Measurements from ENCODE around the gene SYT12. TPM values are rescaled to one million over a fixed set of nuclear protein-coding genes. Genes with fewer than 3 reads are reported as not detected.

Gene SYT12
- polyA plus RNA-seq, 3 donors, result not detected

- Histone ChIP-seq H3K4me3 (replicated peaks in 1 of 3; ENCODE audit: low read depth in 2 of 3, low read length in 3 of 3) (no peak overlapping the region), H3K27ac (ENCODE audit: low read depth in 1 of 2, low read length in 2 of 2) (no peak overlapping the region), H3K79me2 (ENCODE audit: insufficient read depth, low read length) (no peaks in the 10 kb centered on the region), H3K36me3 (replicated peaks in 1 of 2; ENCODE audit: control insufficient read depth in 1 of 2, insufficient read depth in 2 of 2, low read length in 2 of 2) (no peaks in the 10 kb centered on the region), H3K9ac (ENCODE audit: insufficient read depth, low read length, poor library complexity, severe bottlenecking) (no peak overlapping the region), H3K9me3 (replicated peaks in 1 of 2; ENCODE audit: control insufficient read depth in 1 of 2, insufficient read depth in 1 of 2, low read length in 2 of 2) (peaks cover 5 to 20% of the 10 kb centered on the region in 2 donors), H2AFZ (ENCODE audit: insufficient read depth, low read depth, low read length, poor library complexity, severe bottlenecking) (no peak overlapping the region), H3K27me3 (ENCODE audit: control insufficient read depth in 2 of 2, insufficient read depth in 2 of 2, low read length in 2 of 2) (peaks cover 25 to 60% of the 10 kb centered on the region in 2 donors), H4K20me1 (ENCODE audit: insufficient read depth, low read length) (no peaks in the 10 kb centered on the region), H3K4me1 (ENCODE audit: control insufficient read depth in 1 of 2, insufficient read depth in 2 of 2, low read length in 2 of 2) (peaks cover 0 to 5% of the 10 kb centered on the region in 2 donors), H3K4me2 (replicated peaks; ENCODE audit: extremely low read depth, low read length, poor library complexity, severe bottlenecking) (no peak overlapping the region)
- peaks cover 71 to 85% (median 77%) of the 10 kb centered on the region in 3 donors for H3K27me3 Mint-ChIP-seq (ENCODE audit: low read depth in 3 of 3)
- peaks cover 0 to 23% (median 13%) of the 10 kb centered on the region in 7 donors for H3K9me3 Mint-ChIP-seq
- DNase-seq, result no peak
- peaks cover 6% of the 10 kb centered on the region for H3K4me1 Mint-ChIP-seq
- peaks cover 4% of the 10 kb centered on the region in 2 donors for H3K36me3 Mint-ChIP-seq
- intact Hi-C loops (cut with micrococcal nuclease), result no loop called here
- peak overlapping the region in 1 of 2 donors; percentile 86 for H3K4me3 Mint-ChIP-seq
- no peak overlapping the region for H3K27ac Mint-ChIP-seq
- 37% methylated on average over 19 of the region's 20 CpGs for WGBS (ENCODE audit: insufficient coverage)
- TF ChIP-seq CTCF (IDR thresholded peaks at IDR 0.05), result no peak
Observed at GRCh38 chr11:67022341-67022933, 497 bp upstream of the SYT12 start.

GRCh38 chr11:67023957-67024353 is 1.0 kb downstream of the SYT12 start:
- H2AFZ ChIP-seq (ENCODE audit: insufficient read depth, low read depth, low read length, poor library complexity, severe bottlenecking), result no peak overlapping the region
- peaks cover 0 to 5% of the 10 kb centered on the region in 2 donors for H3K4me1 ChIP-seq (ENCODE audit: control insufficient read depth in 1 of 2, insufficient read depth in 2 of 2, low read length in 2 of 2)
- H3K36me3 Mint-ChIP-seq, result peaks cover 4% of the 10 kb centered on the region in 2 donors
- H3K4me2 ChIP-seq (replicated peaks; ENCODE audit: extremely low read depth, low read length, poor library complexity, severe bottlenecking), result no peak overlapping the region
- no peak overlapping the region for H3K27ac Mint-ChIP-seq
- peaks cover 0 to 22% (median 11%) of the 10 kb centered on the region in 7 donors for H3K9me3 Mint-ChIP-seq
- peaks cover 77 to 83% (median 81%) of the 10 kb centered on the region in 3 donors for H3K27me3 Mint-ChIP-seq (ENCODE audit: low read depth in 3 of 3)
- WGBS (ENCODE audit: insufficient coverage), result 27% methylated on average over 4 of the region's 6 CpGs
- intact Hi-C loops (cut with micrococcal nuclease), result no loop called here
- H3K27ac ChIP-seq (ENCODE audit: low read depth in 1 of 2, low read length in 2 of 2), result no peak overlapping the region
- no peaks in the 10 kb centered on the region for H3K79me2 ChIP-seq (ENCODE audit: insufficient read depth, low read length)
- no peak for DNase-seq
- H4K20me1 ChIP-seq (ENCODE audit: insufficient read depth, low read length), result no peaks in the 10 kb centered on the region
- peaks cover 25 to 69% of the 10 kb centered on the region in 2 donors for H3K27me3 ChIP-seq (ENCODE audit: control insufficient read depth in 2 of 2, insufficient read depth in 2 of 2, low read length in 2 of 2)
- TF ChIP-seq CTCF (IDR thresholded peaks at IDR 0.05), result no peak
- peaks cover 5 to 20% of the 10 kb centered on the region in 2 donors for H3K9me3 ChIP-seq (replicated peaks in 1 of 2; ENCODE audit: control insufficient read depth in 1 of 2, insufficient read depth in 1 of 2, low read length in 2 of 2)
- H3K9ac ChIP-seq (ENCODE audit: insufficient read depth, low read length, poor library complexity, severe bottlenecking), result no peak overlapping the region
- no peaks in the 10 kb centered on the region for H3K36me3 ChIP-seq (replicated peaks in 1 of 2; ENCODE audit: control insufficient read depth in 1 of 2, insufficient read depth in 2 of 2, low read length in 2 of 2)
- peak overlapping the region in 1 of 2 donors; percentile 94 for H3K4me3 Mint-ChIP-seq
- H3K4me3 ChIP-seq (replicated peaks in 1 of 3; ENCODE audit: low read depth in 2 of 3, low read length in 3 of 3), result no peak overlapping the region
- H3K4me1 Mint-ChIP-seq, result peaks cover 6% of the 10 kb centered on the region
